NT2/D1 (cell line): ENCODE results near the gene SLC6A7.
"Not testable (repeated sequence)": the region's sequence is repeated elsewhere in the genome, so short reads cannot be mapped to it uniquely, and the experiment has no call there.

Experiments
- DNase-seq: peaks from one replicate; pipeline ENCODE4 v3.0.0-alpha.2; 2011; ENCODE audit warnings: low read depth, low spot score
- H3K27me3 ChIP-seq: 2 replicates; pipeline ENCODE4 v1.6.0; 2011; ENCODE audit warnings: mild to moderate bottlenecking; ENCODE audit not compliant: insufficient read length, insufficient read depth
- H3K36me3 ChIP-seq: 2 replicates; pipeline ENCODE4 v1.6.1; 2011; ENCODE audit warnings: mild to moderate bottlenecking, low read length, mixed read lengths; ENCODE audit not compliant: insufficient read depth, insufficient read length
- H3K4me1 ChIP-seq: 2 replicates; pipeline ENCODE4 v1.5.1; 2011; ENCODE audit not compliant: insufficient read depth, insufficient read length
- H3K4me3 ChIP-seq: 2 replicates; pipeline ENCODE4 v1.5.1; 2011; ENCODE audit warnings: low read depth; ENCODE audit not compliant: insufficient read length
- H3K9ac ChIP-seq: 2 replicates; pipeline ENCODE4 v1.6.0; 2011; ENCODE audit warnings: low read depth; ENCODE audit not compliant: insufficient read length
- H3K9me3 ChIP-seq: 2 replicates; pipeline ENCODE4 v1.5.1; 2011; ENCODE audit warnings: mild to moderate bottlenecking, low read length; ENCODE audit not compliant: insufficient read depth
- SUZ12 ChIP-seq: IDR thresholded peaks from 2 replicates; pipeline ENCODE4 v1.6.1; 2011; ENCODE audit not compliant: insufficient read length, insufficient read depth; ENCODE audit errors: extremely low read depth
- YY1 ChIP-seq: IDR thresholded peaks from 2 replicates; pipeline ENCODE4 v1.6.1; 2011; ENCODE audit not compliant: insufficient read length, insufficient read depth
- ZNF274 ChIP-seq: IDR thresholded peaks from 2 replicates; pipeline ENCODE4 v1.6.1; 2011; ENCODE audit warnings: mild to moderate bottlenecking, low read depth, low read length

SLC6A7 gene

DNA sequence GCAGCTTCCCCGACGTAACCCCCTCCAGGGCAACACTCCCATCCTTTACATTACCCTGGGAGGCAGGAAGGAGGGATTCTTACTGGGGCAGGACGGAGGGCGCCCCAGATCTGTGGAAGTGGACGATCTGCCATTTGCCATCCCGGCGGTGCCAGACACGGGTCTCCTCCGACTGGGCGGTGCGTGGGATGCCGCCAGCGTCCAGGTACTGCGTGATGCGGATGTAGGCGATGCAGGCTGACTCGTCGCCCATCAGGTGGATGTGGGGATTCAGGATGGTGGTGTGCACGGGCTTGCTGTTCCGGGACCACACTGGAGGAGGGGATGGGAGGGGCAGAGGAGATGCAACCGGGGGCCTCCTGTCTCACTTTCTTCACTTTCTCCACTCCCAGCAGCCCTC, 33.0 kb downstream of the SLC6A7 start:
- Histone ChIP-seq H3K9ac (no peak overlapping the region), H3K4me3 (no peak overlapping the region), H3K36me3 (no peaks in the 10 kb centered on the region), H3K4me1 (peaks cover 2% of the 10 kb centered on the region), H3K9me3 (no peaks in the 10 kb centered on the region), H3K27me3 (peaks cover 2% of the 10 kb centered on the region)
- no peak for DNase-seq
- no peak for TF ChIP-seq ZNF274

DNA sequence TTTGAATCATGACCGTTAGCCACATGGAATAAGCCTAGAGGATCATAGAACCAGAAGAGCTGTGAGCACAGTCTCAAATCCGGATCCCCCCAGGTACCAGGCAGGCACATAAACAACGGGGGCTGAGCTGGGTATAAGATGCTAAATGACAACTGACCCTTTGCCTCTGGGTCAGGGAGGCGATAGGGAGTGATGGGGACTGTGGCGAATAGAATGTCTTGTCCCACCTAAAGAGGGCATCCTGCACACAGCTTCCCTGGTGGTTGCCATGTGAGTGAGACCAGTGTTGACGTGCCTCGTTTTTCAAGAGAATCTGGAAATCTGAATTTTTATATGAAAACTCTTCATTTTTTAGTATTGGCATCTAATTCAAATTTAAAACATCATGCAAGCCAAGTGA, 33.6 kb downstream of the SLC6A7 start:
- TF ChIP-seq YY1 (no peak), SUZ12 (no peak), ZNF274 (no peak)
- Histone ChIP-seq H3K4me1 (peaks cover 2% of the 10 kb centered on the region), H3K27me3 (no peaks in the 10 kb centered on the region), H3K4me3 (no peak overlapping the region), H3K9ac (no peak overlapping the region), H3K36me3 (no peaks in the 10 kb centered on the region), H3K9me3 (no peaks in the 10 kb centered on the region)
- no peak for DNase-seq

DNA sequence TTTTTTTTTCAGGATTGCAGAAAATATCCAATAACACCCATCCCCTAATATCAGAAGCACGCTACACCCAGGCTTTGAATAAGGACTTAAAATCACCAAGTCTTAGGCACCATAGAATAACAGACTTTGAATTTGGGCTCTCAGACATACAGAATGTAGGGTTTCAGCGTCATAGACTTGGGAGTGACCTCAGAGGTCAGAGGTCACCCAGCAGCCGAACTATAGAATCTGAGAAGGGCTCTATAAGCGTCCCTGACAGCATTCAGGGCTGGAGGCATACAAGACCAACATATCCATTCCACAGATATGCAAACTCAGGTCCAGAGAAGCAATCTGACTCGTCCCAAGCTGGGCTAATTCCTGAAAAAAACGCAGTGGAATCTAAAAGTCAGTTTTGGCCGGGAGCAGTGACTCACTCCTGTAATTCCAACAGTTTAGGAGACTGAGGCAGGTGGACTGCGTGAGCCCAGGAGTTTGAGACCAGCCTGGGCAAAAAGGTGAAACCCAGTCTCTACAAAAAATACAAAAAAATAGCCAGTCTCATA, 34.7 kb downstream of the SLC6A7 start:
- no peak for DNase-seq
- TF ChIP-seq SUZ12 = no peak
- H3K4me3 ChIP-seq = no peak overlapping the region
- H3K27me3 ChIP-seq = no peaks in the 10 kb centered on the region
- no peaks in the 10 kb centered on the region for H3K9me3 ChIP-seq
- H3K4me1 ChIP-seq = peaks cover 2% of the 10 kb centered on the region
- H3K9ac ChIP-seq = no peak overlapping the region
- no peaks in the 10 kb centered on the region for H3K36me3 ChIP-seq

DNA sequence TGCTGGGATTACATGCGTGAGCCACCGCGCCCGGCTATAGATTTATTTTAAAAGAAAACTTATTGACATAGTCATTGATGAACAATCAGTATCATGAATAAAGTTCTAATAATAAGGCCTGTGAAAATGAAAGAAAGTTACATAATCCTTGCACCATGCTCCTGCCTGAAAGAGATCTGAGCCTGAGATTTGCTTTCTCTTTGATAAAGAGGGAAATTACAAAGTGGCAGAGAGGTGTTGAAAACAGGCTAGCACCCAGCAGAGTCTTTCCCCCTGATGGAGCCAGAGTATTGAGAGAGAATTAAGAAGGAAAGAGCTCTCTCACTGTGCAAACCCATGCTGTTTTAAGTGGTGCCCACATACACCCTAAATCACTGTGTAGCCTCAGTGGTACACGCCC, 37.2 kb downstream of the SLC6A7 start:
- H3K4me1 ChIP-seq = peaks cover 2% of the 10 kb centered on the region
- no peaks in the 10 kb centered on the region for H3K27me3 ChIP-seq
- no peak overlapping the region for H3K4me3 ChIP-seq
- H3K36me3 ChIP-seq = no peaks in the 10 kb centered on the region
- no peak for DNase-seq
- H3K9me3 ChIP-seq = no peaks in the 10 kb centered on the region
- no peak for TF ChIP-seq SUZ12
- TF ChIP-seq ZNF274 = no peak
- no peak for TF ChIP-seq YY1
- H3K9ac ChIP-seq = no peak overlapping the region

DNA sequence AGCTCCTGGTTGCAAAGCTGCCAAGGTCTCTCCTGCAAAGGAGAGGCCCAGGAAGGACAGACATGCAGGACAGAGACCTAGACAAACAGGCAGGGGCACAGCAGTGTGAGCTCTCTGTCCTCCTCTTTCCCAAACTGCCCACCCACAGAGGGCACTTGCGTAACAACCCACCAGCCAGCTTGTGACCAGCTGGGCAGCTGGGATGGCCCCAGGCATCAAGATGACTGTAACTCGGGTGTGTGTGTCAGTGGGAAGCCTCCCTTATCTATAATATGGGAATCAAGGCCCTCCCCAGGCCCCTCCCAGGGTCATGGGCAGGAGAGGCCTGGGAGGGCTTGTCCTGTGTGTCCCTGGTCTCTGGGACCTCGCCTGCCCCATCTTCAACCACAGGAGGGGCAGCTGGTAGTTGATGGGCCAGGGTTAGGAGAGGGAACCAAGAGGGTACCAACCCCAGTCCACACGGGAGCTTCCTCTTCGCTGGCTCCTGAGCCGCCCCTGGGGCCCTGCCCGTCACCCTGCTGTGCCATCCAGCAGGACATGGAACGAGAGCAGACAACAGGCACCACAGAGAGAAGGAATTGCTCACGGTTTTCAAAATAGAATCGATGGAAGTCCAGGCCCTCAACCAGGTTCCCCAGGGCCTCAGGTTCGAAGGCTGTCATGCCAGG, 37.9 kb downstream of the SLC6A7 start:
- no peak for TF ChIP-seq ZNF274
- no peak for TF ChIP-seq YY1
- TF ChIP-seq SUZ12 = no peak
- H3K4me3 ChIP-seq = no peak overlapping the region
- no peak for DNase-seq
- H3K9ac ChIP-seq = no peak overlapping the region
- H3K27me3 ChIP-seq = no peaks in the 10 kb centered on the region
- H3K4me1 ChIP-seq = peaks cover 2% of the 10 kb centered on the region
- no peaks in the 10 kb centered on the region for H3K36me3 ChIP-seq
- no peaks in the 10 kb centered on the region for H3K9me3 ChIP-seq

DNA sequence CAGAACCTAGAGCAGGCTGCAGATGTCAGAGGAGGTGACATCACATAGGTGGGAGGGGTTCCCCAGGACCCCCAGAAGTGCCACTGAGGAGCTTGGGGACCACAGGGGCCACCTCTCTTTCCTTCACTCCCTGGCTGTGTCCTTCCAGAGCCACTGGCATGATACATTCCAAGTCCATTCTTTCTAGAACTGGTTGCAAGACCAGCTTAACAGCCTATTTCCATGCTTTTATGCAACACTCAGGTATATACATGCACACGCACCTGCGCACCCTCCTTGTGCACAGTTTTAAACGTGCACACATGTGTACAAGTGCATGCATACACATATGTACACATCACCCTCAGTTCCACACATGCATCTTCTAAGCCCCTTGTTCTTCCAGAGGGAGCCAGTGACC, 39.7 kb downstream of the SLC6A7 start:
- H3K36me3 ChIP-seq = no peaks in the 10 kb centered on the region
- DNase-seq = no peak
- no peak overlapping the region for H3K4me3 ChIP-seq
- no peak for TF ChIP-seq SUZ12
- TF ChIP-seq ZNF274 = no peak
- TF ChIP-seq YY1 = no peak
- H3K9ac ChIP-seq = no peak overlapping the region
- no peaks in the 10 kb centered on the region for H3K27me3 ChIP-seq
- no peaks in the 10 kb centered on the region for H3K9me3 ChIP-seq
- H3K4me1 ChIP-seq = peaks cover 2% of the 10 kb centered on the region

DNA sequence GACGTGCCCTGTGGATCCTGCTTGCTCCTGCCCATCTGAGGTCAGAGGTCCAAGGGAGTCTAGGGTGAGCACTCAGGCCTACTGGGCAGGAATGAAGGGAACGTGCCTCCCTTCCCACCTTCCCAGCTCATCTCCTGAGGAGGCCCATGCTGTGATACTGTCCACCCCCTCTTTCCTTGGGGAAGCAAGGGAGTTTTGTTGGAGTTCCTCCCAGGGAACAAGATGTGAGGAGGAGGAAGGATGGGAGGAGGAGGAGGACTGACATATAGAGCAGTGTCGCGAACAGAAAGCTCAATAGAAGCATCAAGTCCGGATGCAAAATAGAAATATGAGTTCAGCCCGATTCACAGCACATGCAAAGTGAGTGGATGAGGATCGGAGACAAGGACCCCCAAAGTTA, 41.0 kb downstream of the SLC6A7 start:
- Histone ChIP-seq H3K4me3 (no peak overlapping the region), H3K27me3 (no peaks in the 10 kb centered on the region), H3K36me3 (no peaks in the 10 kb centered on the region), H3K9ac (no peak overlapping the region), H3K4me1 (peaks cover 2% of the 10 kb centered on the region), H3K9me3 (no peaks in the 10 kb centered on the region)
- TF ChIP-seq ZNF274 = no peak
- TF ChIP-seq SUZ12 = no peak
- no peak for TF ChIP-seq YY1
- no peak for DNase-seq

DNA sequence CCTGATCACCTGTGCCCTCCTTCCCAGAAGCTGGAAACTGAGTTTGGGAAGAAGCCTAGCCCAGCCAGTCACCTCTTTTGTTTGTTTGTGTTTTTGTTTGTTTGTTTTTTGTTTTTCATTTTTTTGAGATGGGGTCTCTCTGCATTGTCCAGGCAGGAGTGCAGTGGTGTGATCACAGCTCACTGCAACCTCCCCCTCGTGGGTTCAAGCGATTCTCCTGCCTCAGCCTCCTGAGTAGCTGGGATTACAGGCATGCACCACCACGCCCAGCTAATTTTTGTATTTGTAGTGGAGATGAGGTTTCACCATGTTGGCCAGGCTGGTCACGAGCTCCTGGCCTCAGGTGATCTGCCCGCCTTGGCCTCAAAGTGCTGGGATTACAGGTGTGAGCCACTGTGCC, 43.8 kb downstream of the SLC6A7 start:
- not testable (repeated sequence) for H3K9ac ChIP-seq, H3K27me3 ChIP-seq, H3K9me3 ChIP-seq, DNase-seq, H3K4me3 ChIP-seq, H3K4me1 ChIP-seq, H3K36me3 ChIP-seq
